GM12801 (cell line): ENCODE measurements around the gene PSMC3.

Experiments used
- TF ChIP-seq, protein P1 (sequence below): IDR thresholded peaks from one replicate; pipeline ENCODE4 v1.5.1; 2011; ENCODE audit warnings: control low read depth; ENCODE audit not compliant: insufficient read length; ENCODE audit errors: extremely low read depth

PSMC3 gene

DNA sequence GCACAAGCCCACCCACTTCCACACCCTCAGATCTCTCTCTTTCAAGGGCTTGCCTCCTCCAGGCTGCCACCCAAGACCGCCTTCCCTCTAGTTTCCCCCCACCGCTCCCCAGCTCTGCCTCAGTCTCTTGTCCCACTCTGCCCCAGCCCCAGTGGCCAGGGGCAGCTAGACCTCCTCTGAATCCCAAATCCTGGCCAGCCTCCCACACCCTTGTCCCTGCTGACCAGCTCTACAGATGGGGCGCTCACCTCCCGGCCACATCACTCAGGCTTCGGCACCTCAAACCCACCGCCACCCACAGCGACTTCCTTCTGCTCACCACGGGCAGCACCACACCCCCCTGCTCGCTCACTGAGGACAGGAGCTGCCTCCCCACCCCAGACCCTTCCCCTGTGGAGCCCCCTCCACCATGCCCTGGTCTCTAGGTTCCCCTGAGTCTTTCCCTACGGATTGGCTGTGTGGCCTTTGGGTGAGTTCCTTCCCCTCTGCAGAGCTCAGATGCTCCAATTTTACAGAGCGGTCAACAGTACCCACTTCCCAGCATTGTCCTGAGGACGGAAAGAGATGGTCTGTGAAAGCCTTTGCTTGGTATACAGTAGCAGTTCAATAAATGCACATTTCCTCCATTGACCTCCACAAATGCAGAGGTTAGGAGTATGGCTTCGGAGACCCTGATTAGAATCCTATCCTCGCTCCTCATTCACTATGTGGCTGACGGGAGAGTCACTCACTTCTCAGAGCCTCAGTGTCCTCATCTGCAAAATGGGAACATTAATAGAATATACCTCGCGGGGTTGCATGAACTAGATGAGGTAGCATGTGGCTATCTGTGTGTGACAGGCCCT lies 36.4 kb downstream of the PSMC3 start:
- TF ChIP-seq, protein P1, sequence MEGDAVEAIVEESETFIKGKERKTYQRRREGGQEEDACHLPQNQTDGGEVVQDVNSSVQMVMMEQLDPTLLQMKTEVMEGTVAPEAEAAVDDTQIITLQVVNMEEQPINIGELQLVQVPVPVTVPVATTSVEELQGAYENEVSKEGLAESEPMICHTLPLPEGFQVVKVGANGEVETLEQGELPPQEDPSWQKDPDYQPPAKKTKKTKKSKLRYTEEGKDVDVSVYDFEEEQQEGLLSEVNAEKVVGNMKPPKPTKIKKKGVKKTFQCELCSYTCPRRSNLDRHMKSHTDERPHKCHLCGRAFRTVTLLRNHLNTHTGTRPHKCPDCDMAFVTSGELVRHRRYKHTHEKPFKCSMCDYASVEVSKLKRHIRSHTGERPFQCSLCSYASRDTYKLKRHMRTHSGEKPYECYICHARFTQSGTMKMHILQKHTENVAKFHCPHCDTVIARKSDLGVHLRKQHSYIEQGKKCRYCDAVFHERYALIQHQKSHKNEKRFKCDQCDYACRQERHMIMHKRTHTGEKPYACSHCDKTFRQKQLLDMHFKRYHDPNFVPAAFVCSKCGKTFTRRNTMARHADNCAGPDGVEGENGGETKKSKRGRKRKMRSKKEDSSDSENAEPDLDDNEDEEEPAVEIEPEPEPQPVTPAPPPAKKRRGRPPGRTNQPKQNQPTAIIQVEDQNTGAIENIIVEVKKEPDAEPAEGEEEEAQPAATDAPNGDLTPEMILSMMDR = no peak

DNA sequence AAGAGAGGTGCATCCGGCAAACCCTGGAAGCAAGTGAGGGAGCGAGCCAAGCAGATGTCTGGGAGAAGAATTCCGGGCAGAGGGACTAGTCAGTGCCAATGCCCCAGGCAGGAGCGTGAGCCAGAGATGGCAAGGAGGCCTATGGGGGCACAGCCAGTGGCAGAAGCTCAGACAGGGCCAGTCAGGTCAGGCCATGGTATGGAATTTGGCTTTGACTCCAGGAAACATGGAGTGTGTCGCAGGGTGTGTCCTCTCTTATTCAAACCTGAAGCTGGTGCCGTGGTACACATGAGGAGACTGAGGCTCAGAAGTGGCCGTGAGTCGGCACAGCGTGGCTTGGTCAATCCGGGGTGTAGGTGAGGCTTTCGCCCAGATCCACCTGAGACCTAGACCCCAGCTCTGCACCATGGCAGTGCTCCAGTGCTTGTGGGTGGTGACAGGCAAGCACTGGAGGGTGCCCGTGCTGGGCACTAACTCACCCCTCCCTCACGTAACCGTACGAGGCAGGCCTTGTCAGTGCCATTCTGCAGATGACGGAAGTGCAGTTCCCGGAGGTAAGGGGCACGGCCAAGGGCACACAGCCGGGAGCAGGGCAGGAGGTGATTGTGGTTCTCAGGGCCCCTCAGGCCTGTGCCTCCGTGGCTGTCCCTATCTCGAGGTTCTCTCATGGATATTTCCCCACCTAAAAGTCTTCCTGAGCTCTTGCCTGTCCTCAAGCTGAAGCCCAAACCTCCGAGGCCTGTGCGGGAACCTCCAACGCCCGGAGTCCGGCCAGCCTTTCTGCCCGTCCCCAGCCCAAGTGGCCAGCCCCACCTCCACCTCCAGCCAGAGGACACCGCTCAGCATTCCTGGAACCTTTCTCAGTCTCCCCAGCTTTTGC lies 37.3 kb downstream of the PSMC3 start:
- TF ChIP-seq, protein P1 = no peak

DNA sequence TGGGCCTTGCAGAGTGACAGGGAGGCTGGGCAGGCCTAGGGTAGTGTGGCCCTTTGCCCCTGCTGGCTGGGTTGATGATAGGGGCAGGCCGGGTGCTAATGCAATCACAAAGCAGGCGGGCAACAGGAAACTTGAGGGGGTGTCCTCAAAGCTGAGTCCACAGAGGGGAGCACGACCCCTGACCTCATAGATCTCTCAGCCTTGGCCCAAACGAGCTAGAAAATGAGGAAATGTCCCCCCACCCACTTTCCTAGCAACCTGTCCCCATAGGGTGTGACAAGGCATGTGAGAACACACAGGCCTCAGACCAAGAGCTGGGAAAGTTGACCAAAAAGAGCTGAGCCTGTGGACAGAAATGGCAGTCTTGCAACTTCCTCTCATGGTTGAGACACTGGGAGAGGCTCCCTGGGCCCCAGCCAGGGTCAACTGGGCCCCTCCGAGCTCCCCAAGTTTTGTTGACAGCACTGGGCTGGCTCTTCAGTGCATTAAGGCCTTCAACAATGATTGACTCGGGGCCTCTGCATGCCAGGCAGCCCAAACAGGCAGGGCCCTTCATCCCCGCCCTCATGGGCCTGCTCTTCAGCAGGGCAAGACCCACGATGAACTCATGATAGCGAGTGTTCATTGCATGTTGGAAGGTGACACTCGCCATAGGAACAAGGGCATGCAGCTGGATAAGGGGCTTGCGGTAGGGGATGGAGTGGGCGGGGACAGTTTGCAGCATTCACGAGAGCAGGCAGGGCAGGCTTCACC lies 38.1 kb downstream of the PSMC3 start:
- TF ChIP-seq, protein P1 = no peak

DNA sequence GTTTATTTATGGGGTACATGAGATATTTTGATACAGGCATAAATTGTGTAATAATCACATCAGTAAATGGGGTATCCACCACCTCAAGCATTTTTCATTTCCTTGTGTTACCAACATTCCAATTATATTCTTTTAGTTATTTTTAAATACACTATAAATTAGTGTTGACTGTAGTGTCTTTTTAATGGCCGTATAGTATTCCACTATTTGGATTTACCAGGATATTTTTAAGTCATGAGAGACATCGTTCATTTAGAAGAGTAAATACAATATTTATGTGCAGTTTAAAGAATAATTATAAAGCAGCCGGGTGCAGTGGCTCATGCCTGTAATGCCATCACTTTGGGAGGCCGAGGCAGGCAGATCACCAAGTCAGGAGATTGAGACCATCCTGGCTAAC lies 41.7 kb downstream of the PSMC3 start:
- TF ChIP-seq, protein P1 = no peak

DNA sequence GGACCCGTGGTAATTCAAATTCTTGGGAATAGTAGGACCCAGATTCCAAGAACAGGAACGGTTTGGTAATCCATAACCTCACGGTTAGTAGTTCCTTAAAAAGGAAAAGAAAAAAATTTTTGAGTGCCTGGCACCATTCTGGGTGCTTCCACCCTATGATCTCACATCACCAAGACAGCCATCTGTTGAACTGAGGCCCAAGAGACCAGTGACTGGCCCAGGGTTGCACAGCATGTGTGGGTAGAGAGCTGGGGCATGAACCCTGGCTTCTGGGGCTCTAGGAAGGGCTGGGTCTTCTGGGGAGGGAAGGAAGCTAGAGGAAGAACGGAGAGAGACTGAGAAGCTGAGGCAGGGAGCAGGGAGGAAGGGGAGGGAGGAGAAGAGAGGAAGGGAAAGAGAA lies 43.2 kb downstream of the PSMC3 start:
- TF ChIP-seq, protein P1 = no peak

DNA sequence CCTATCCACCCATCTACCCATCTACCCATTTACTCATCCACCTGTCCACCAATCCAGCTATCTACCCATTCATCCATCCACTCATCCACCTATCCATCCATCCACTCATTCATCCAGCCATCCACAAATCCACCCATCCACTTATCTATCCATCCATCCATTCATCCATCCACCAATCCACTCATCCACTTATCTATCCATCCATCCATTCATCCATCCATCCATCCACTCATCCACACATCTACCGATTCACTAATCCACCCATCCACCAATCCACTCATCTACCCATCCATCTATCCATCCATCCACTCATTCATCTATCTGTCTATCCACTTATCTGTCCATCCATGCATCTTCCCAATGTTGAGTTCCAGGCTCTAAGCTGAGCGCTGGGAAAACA lies 46.2 kb downstream of the PSMC3 start:
- TF ChIP-seq, protein P1 = no peak

DNA sequence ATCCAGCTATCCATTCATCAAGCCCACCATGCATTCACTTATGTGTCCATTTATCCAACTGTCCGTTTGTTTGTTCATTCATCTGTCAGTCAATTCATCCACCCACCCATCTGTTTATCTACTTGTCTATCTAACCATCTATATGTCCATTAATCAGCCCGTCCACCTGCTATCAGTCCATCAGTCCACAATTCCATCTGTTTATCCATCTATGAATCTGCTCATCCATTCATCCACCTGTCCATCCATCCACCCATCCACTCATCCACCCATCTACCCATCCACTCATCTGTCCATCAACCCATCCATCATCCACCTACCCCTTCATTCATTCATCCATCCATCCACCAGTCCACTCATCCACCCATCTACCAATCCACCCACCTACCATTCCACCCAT lies 46.9 kb downstream of the PSMC3 start:
- TF ChIP-seq, protein P1 = no peak
